Muscle of arm (tissue), 14 donors: ENCODE data around the gene ZNF300. TPM values are rescaled to one million over a fixed set of nuclear protein-coding genes. Genes with fewer than 3 reads are reported as not detected.
"Not testable (repeated sequence)": the region's sequence is repeated elsewhere in the genome, so short reads cannot be mapped to it uniquely, and the experiment has no call there.

ENCODE experiments used
- DNase-seq: peaks from one replicate; pipeline ENCODE4 v3.0.0-alpha.2; 2013
- long read RNA-seq, 11 donors: transcript quantifications; one replicate each; lab custom pipeline, GENCODE V29; 2026
- polyA plus RNA-seq, 12 donors: library from polyadenylated mRNA; unstranded; fragments of 120-200 nt; gene quantifications; one replicate each; pipeline ENCODE4 v1.2.1, GENCODE V29; 2013; ENCODE audit not compliant: insufficient read length in 12 of 12

Gene ZNF300
- 10 to 100 TPM in 8 of 12 donors, 1 to 10 TPM in 3, not detected in 1; 7.2 to 24.9 (median 11.2) TPM for polyA plus RNA-seq
- long read RNA-seq, donor 1, full-length matches to known transcripts = 5 of 5 reads
- long read RNA-seq, donor 1, partial matches to known transcripts = 0 of 5 reads
- long read RNA-seq, donor 1, other reads (novel, unspliced or antisense) = 0 of 5 reads
- long read RNA-seq, donor 2, full-length matches to known transcripts = 2 of 2 reads
- long read RNA-seq, donor 2, partial matches to known transcripts = 0 of 2 reads
- long read RNA-seq, donor 2, other reads (novel, unspliced or antisense) = 0 of 2 reads
- long read RNA-seq, donor 3 = 0 reads
- long read RNA-seq, donor 4, full-length matches to known transcripts = 1 of 1 reads
- long read RNA-seq, donor 4, partial matches to known transcripts = 0 of 1 reads
- long read RNA-seq, donor 4, other reads (novel, unspliced or antisense) = 0 of 1 reads
- long read RNA-seq, donor 5, full-length matches to known transcripts = 5 of 5 reads
- long read RNA-seq, donor 5, partial matches to known transcripts = 0 of 5 reads
- long read RNA-seq, donor 5, other reads (novel, unspliced or antisense) = 0 of 5 reads
- long read RNA-seq, donor 6, full-length matches to known transcripts = 1 of 1 reads
- long read RNA-seq, donor 6, partial matches to known transcripts = 0 of 1 reads
- long read RNA-seq, donor 6, other reads (novel, unspliced or antisense) = 0 of 1 reads
- long read RNA-seq, donor 7 = 0 reads
- long read RNA-seq, donor 8, full-length matches to known transcripts = 3 of 3 reads
- long read RNA-seq, donor 8, partial matches to known transcripts = 0 of 3 reads
- long read RNA-seq, donor 8, other reads (novel, unspliced or antisense) = 0 of 3 reads
- long read RNA-seq, donor 9, full-length matches to known transcripts = 3 of 3 reads
- long read RNA-seq, donor 9, partial matches to known transcripts = 0 of 3 reads
- long read RNA-seq, donor 9, other reads (novel, unspliced or antisense) = 0 of 3 reads
- long read RNA-seq, donor 10 = 0 reads
- long read RNA-seq, donor 11, full-length matches to known transcripts = 2 of 2 reads
- long read RNA-seq, donor 11, partial matches to known transcripts = 0 of 2 reads
- long read RNA-seq, donor 11, other reads (novel, unspliced or antisense) = 0 of 2 reads

DNA sequence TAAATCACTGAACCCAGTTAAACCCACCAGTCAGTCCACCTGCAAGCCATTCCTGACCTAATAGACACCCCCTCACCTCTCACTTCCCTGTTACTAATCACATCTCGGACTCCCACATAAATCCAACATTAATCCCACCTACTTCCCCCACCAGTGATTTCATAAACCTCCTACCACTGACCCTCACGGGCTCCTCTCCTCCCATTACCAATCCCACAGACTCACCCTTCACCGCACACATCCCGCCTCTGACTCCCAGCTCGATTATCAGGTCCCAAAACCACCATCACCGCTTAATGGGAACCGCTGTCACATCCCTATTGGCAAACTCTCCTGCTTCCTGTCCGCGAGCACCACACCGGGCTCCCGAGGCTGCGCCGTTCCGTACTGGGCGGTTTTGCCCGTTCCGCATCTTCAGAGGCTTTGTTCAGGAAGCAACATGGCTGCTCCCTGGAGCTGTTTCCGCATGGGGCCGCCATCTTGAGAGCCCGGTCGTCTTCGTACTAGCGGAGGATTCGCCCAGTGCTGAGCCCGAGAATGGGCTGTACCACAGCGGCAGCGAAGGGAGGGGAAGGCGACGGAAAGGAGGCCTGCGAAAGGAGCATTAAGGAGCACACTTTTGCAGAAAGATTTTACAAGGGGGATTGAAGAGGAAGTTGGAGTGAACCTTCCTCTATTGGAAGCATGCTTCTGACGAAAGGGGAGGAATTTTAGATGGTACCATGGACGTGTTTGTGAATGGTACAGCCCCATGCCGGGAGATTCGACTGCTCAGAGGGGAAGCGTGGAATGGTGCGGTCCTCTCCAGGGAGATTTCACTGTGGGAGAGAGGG lies at the start of gene ZNF300:
Gene ZNF300, minus strand, starts transcription at position 502 of the 833 bp plus-strand sequence. CDS start 1,825 bp downstream, outside the sequence.
- DNase-seq = peak; percentile 94

- no peak for DNase-seq
Observed at GRCh38 chr5:150948539-150948938, 43.8 kb upstream of the ZNF300 start.

DNA sequence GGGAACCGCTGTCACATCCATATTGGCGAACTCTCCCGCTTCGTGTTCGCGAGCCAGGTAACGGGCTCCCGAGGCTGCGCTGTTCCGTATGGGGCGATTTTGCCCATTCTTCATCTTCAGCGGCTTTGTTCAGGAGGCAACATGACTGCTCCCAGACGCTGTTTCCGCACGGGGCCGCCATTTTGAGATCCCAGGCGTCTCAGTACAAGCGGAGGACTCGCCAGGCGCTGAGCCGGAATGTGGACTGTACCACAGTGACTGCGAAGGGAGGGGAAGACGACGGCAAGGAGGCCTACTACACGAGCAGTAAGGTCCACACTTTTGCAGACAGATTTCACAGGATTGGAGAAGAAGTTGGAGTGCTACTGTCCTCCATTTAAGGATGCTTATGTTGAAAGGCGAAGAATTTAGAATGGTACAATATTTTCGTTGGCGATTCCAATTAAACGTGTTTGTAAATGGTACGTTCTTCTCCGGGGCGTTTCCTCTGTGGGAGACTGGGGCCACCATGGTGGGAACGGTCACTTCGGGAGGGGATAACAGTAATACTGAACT lies 41.6 kb upstream of the ZNF300 start:
- DNase-seq = peak; percentile 95

DNA sequence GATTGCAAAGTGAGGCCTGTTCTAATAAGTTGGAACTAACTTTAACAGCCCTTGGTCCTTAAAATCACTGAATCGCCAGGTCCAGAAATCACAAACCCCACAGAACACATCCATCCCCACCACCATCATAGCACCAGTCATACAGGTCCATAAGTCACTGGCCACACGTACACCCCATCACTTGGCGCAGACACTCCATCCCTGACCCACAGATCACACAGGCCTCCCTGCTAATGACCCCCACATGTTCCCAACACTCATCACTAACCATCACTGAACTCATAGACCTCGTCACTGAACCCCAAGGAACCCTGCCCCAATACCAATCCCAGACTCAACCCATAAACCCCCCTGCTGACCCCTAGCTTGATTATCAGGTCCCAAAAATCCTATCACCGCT lies 41.2 kb upstream of the ZNF300 start:
- peak; percentile 45 for DNase-seq

DNA sequence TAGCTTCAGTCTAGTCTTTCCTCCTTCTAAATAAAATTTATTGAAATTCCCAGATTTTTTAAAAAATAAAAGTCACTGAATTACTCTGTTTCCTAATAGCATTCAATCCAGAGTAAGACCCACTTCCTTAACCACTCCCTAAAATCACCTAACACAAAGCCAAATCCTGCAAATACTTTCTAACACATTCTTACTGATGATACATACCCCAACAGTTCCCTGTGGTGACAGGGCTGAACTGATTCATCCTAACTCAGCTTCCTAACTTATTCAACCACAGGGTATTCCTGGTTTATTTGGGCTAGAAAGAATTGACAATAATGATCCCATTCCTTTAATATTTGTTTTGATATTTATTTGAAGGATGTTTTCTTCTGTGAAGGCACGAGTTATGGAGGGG lies 40.7 kb upstream of the ZNF300 start:
- DNase-seq = no peak

DNA sequence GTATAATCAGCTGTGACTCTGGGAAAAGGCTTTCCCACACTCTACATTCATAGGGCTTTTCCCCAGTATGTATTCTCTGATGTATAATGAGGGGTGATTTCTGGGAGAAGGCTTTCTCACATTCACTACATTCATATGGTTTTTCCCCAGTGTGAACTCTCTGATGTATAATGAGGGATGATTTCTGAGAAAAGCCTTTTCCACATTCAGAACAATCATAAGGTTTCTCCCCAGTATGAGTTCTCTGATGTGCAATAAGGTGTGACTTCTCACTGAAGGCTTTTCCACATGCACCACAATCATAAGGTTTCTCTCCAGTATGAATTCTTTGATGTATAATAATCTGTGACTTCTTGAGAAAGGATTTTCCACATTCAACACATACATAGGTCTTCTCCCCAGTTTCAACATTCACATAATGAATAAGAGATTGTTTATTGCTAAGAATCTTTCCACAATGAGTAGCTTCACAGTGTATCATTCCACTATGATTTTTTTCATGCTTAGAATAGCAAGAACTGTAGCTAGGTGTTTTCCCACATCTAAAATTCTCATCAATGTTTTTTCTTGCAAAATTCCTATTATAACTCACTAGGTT lies 26.7 kb upstream of the ZNF300 start:
- no peak for DNase-seq

GRCh38 chr5:150918613-150919012 lies 13.8 kb upstream of the ZNF300 start:
- no peak for DNase-seq

GRCh38 chr5:150912312-150912814 lies 7.6 kb upstream of the ZNF300 start:
- no peak for DNase-seq

DNA sequence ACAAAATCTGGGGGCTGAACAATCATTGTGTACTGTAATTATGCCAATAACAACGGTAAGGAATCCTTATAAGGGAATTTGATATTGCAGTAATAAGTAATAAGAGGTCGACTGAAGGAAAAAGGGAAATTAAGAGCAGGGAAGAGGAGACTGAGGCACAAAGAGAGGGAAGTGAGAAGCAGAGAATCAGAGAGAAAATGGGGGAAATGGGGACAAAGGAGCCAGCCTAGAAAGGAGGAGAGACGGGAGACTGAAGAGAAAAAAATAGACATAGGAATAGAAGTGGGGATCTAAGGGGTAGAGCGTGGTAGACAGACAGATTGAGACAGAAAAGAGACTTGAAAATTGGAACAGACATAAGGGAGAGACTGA lies 518 bp upstream of the ZNF300 start:
- no peak for DNase-seq

DNA sequence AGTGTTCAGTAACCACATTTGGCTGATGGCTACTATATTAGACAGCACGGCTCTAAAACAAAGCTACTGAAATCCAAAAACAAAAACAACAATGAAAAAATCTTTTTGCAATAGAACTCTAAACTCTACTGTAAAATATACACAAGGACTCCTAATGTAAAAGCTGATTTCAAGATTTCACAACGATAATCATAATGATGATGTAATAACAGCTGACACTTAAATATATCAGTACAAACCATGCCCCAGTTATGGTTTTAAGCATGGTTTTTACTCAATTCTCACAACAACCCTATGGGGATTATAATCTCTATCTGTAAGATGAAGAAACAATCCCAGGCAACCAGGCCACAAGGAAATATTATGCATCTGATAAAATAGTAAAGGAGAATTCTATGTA lies 3.3 kb downstream of the ZNF300 start:
- DNase-seq = no peak

GRCh38 chr5:150895431-150896428 lies 9.1 kb downstream of the ZNF300 start:
- no peak for DNase-seq

DNA sequence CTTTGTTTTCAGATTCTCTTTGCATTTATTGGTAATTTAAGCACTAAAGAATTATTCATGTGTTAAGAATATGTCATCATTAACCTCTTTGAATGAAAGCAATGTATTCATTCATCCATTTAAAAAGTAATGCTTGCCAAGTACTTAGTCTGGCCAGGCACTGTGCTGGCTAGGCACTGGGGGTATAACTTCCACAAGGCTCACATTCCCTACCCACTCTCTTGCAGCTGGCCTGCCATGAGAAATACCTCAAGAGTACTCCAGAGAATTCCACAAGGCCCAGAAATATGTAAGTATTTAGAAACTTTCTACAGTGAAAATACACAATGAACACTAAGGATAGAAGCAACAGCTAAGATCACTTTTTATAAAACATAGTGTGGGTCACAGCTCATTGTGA lies 25.4 kb downstream of the ZNF300 start:
- DNase-seq = no peak

- DNase-seq = no peak
Observed at GRCh38 chr5:150862070-150862469, 42.7 kb downstream of the ZNF300 start.

GRCh38 chr5:150860246-150860821 lies 44.4 kb downstream of the ZNF300 start:
- DNase-seq = no peak

DNA sequence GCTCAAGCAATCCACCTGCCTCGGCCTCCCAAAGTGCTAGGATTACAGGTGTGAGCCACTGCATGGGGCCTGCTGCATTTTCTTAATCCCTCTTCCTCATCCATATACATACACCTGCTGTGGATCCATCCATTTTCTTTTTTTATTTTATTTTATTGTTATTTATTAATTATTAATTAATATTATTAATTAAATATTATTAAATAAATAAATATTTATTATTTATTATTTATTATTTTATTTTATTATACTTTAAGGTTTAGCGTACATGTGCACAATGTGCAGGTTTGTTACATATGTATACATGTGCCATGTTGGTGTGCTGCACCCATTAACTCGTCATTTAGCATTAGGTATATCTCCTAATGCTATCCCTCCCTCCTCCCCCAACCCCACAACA lies 48.1 kb downstream of the ZNF300 start:
- not testable (repeated sequence) for DNase-seq

DNA sequence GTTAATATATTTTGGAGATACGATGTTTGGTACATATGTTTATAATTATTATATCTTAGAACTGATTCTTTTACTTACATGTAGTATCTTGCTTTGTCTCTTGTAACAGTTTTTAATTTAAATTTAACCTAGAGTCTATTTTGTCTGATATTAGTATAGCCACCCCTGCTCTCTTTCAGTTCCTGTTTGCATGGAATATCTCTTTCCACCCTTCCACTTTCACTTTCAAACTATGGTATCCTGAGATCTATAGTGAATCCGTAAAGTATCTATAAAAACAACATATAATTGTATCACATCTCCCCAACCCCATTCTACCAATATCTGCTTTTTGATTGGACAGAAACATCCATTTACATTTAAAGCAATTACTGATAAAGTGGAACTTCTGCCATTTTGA lies 51.2 kb downstream of the ZNF300 start:
- no peak for DNase-seq

DNA sequence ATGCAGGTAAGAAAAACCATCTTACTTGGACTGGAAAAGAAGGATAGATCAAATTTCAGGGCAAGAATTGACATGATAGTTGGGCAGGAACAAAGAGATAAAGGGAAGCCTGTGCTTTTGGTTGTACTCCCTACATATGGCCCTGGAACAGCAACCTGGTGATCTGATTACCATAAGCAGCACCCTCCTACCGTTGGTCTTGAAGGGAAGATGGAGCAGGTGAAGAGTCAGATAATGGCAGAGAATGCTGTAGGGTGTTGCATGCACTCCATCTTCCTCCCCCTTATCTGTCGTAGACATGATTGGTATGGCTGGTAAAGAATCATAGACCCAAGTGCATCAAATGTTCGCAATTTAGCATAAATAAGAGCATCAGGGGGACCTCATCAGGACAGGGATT lies 53.7 kb downstream of the ZNF300 start:
- no peak for DNase-seq

- no peak for DNase-seq
Observed at GRCh38 chr5:150848271-150848670, 56.5 kb downstream of the ZNF300 start.

- DNase-seq = no peak
Observed at GRCh38 chr5:150847334-150847695, 57.5 kb downstream of the ZNF300 start.
